Astrocyte of the hippocampus (primary cell): ENCODE measurements around the gene NECTIN1.
"Not testable (repeated sequence)": the region's sequence is repeated elsewhere in the genome, so short reads cannot be mapped to it uniquely, and the experiment has no call there.

Experiments
- DNase-seq: peaks from one replicate; pipeline ENCODE4 v3.0.0; 2011; ENCODE audit warnings: low read depth, low spot score

NECTIN1 gene

GRCh38 chr11:119618208-119618909 is 110.6 kb downstream of the NECTIN1 start:
- no peak for DNase-seq

GRCh38 chr11:119617340-119617713 is 111.7 kb downstream of the NECTIN1 start:
- peak; percentile 25 for DNase-seq

- no peak for DNase-seq
These were observed 112.2 kb downstream of the NECTIN1 start for GRCh38 chr11:119616586-119617339.

DNA sequence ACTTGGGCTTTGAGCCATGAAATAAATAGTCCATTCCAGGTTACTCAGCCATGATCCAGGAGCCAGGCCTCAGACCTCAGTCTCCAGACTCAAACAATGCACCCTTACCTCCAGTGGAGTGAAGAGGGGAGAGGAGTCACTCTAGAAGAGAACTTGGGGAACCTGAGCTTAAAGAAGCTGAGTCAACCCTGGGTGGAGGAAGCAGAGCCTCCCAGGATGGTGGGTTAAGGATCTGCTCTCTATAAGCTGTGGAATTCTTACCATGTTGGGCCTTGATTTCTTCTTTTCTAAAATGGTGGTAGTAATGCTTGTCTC is 113.2 kb downstream of the NECTIN1 start:
- no peak for DNase-seq

DNA sequence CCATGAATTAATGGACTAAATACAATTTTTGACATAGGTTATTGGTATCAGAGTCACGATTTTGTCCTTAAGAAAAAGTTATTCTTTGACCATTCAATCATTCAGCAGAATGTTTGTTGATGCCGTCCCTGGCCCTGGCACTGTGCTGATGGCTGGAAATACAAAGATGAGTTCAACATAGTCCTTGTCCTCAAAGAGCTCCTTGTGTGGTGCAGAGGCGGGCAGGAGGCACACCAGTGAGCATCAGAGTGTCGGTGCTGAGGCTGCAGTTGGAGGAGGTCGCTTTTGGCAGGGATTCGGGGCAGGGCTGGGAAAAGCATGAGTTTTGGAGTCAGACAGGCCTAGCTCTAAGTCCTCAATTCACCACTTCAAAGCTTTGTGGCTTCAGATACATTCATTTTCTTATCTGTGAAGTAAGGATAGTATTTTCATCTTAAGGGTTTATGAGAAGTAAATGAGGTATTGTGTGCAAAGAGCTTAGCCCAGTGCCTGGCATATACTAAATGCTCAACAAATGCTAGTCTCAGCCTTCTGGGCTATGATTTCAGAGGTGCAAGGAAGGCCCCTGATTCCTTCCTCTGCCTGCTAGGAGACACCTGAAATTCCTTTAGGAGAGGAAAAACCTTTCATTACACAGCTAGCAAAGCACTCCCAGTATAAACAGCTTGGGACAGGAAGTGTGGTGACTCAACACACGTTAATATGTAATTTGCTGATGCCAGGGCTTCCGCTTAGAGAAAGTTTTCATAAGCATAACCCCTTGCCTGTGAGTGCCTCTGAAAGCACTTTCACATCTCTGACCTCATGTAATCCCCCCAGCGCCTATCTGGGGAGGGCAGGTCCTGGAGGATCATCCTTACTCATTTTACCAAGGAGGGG is 113.8 kb downstream of the NECTIN1 start:
- DNase-seq: peak; percentile 55

- no peak for DNase-seq
These were observed 114.6 kb downstream of the NECTIN1 start for GRCh38 chr11:119614222-119615002.

DNA sequence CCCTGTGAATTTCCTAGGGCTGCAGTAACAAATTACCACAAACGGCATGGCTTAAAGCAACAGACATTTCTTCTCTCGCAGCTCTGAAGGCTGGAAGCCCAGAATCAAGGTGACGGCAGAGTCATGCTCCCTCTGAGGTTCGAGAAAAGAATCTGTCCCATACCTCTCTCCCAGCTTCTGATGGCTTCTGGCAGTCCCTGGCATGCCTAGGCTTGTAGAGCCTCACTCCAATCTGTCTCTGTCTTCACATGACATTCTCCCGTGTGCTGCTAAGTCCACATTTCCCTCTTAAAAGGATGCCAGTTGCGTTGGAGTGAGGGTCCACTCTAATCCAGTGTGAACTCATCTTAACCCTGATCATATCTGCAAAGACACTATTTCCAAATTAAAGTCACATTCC is 116.2 kb downstream of the NECTIN1 start:
- no peak for DNase-seq

- no peak for DNase-seq
These were observed 118.1 kb downstream of the NECTIN1 start for GRCh38 chr11:119610836-119611426.

DNA sequence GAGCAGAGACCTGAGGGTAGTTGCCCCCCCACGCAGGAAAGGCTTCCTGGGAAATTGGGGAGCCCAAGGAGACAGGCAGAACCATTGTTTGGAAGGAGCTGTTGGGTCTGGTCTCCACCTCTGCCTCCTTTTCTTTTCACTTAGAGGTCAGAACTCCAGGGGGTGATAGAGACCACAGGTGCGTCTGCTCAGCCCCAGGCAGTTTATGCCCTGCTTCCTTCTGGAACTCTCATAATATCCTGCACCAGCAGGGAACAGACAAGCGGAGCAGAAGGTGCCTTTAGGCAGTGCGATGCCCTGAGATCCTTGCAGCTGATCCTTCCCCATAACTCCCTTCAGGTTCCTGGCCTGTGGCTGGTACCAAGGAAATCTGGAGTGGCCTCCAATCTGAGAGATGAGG is 120.2 kb downstream of the NECTIN1 start:
- no peak for DNase-seq

GRCh38 chr11:119608201-119608600 is 120.8 kb downstream of the NECTIN1 start:
- DNase-seq: no peak

DNA sequence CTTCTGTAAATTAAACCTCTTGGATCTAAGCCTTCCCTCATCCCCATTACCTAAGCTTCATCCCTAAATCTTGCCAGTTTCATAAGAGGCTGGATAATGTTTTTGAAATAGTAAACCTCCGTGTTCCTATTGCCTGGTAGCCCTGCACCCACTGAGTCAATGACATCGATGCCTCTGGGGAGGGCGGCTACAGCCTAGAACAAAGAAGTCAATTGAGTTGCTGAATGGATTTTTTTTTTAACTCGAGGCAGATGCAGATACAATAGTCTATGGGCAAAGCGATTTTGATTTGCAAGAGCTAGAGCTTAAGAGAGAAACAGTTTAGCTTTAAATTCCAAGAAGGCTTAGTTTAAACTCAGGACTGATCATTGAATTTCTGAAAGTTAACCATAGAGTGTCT is 121.3 kb downstream of the NECTIN1 start:
- no peak for DNase-seq

GRCh38 chr11:119605137-119605665 is 123.8 kb downstream of the NECTIN1 start:
- DNase-seq: no peak

DNA sequence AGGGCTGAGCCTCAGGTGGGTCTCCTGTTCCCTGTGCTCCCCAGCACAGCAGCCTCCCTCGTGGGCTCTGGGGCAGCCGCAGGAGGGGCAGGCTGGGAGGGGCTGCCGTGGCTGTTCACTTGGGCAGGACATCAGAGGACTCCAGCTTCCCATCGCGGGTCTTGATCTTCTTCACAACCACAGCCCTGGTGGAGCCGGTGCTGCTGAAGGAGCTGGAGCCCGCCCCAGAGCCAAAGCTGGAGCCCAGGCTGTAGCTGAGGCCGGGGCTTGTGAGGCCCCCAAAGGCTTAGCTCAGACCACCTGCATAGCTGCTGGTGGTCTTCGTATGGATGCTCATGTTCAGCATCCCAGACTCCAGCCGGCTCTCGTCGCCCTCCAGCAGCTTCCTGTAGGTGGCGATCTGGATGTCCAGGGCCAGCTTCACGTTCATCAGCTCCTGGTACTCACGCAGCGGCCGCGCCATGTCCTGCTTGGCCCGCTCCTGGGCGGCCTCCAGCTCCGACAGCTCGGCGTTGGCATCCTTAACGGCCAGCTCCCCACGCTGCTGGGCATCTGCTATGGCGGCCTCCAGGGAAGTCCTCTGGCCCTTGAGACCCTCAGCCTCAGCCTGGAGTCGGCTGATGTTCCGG is 126.1 kb downstream of the NECTIN1 start:
- no peak for DNase-seq

DNA sequence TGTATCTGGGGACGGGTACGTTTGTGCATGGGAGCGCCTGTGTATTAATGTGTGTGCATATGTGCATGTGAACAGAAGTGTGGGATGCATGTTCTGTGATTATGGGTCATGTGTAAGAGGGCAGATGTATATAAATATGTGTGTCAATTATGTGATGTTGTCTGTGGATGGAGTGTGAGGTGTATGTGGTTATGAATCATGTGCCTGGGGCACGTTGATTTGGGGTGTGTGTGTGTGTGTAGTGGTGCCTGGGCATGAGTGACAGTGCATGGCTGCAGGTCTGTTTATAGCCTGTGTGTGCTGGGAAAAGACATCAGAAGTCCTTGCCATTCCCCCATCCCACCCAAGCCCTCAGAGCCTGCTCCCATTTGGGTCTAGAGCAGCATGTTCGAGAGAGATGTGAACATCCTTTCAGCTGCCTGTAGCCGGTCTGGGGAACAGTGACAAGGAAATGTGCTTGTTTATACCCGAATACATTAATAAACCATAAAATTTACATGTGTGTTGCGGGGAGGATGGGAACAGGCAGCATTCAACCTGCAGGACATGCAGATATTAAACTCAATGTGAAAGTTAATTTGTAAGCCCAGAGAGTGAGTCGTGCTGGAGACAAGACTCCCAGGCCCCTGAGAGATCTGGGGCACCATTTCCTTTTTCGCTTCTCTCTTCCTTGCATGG is 129.0 kb downstream of the NECTIN1 start:
- no peak for DNase-seq

DNA sequence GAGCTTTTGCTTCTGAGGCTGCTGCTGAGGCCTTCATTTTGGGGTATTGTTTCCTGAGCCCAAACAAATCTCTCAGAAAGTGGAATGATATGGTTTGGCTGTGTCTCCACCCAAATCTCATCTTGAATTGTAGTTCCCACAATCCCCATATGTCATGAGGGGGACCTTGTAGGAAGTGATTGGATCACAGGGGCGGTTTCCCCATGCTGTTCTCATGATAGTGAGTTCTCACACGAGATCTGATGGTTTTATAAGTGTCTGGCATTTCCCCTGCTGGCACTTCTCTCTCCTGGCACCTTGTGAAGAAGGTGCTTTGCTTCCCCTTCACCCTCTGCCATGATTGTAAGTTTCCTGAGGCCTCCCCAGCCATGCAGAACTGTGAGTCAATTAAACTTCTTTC is 133.1 kb downstream of the NECTIN1 start:
- not testable (repeated sequence) for DNase-seq

GRCh38 chr11:119594639-119595249 is 134.3 kb downstream of the NECTIN1 start:
- peak; percentile 53 for DNase-seq

- no peak for DNase-seq
These were observed 135.7 kb downstream of the NECTIN1 start for GRCh38 chr11:119593346-119593745.

- DNase-seq: no peak
These were observed 136.4 kb downstream of the NECTIN1 start for GRCh38 chr11:119592642-119593041.

DNA sequence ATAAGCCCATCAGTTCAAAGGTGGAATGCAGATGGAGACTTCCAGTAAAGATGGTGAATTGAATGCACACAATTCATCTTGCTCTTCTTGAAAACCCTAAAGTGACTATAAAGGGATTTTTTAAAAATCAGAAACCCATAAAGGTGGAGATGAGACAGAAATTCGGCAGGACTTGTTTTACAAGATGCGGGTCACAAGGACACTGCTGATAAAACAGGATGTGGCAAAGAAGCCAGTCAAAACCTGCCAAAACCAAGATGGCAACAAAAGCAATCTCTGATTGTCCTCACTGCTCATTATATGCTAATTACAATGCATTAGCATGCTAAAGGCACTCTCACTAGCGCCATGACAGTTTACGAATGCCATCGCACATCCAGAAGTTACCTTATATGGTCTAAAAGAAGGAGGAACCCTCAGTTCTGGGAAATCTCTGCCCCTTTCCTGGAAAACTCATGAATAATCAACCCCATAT is 137.1 kb downstream of the NECTIN1 start:
- DNase-seq: peak; percentile 71
